ENCODE measurements around the gene NAV2.

Gene NAV2

GRCh38 chr11:20013346-20014066, 300.9 kb downstream of the NAV2 start:
- DNase-seq: no peak

GRCh38 chr11:20014067-20014402, 301.4 kb downstream of the NAV2 start:
- DNase-seq: no peak

- no peak for DNase-seq
Measured at GRCh38 chr11:20015101-20015500, 302.5 kb downstream of the NAV2 start.

- no peak for DNase-seq
Measured at GRCh38 chr11:20015529-20016427, 303.1 kb downstream of the NAV2 start.

GRCh38 chr11:20016526-20016925, 303.9 kb downstream of the NAV2 start:
- no peak for DNase-seq

GRCh38 chr11:20017320-20017719, 304.7 kb downstream of the NAV2 start:
- DNase-seq: no peak

- no peak for DNase-seq
Measured at GRCh38 chr11:20020198-20020597, 307.6 kb downstream of the NAV2 start.

- no peak for DNase-seq
Measured at GRCh38 chr11:20020716-20021115, 308.1 kb downstream of the NAV2 start.

- no peak for DNase-seq
Measured at GRCh38 chr11:20021212-20021611, 308.6 kb downstream of the NAV2 start.

- DNase-seq: no peak
Measured at GRCh38 chr11:20021771-20022362, 309.2 kb downstream of the NAV2 start.

GRCh38 chr11:20022363-20023081, 309.9 kb downstream of the NAV2 start:
- DNase-seq: no peak

- no peak for DNase-seq
Measured at GRCh38 chr11:20023082-20023426, 310.4 kb downstream of the NAV2 start.

GRCh38 chr11:20024172-20024935, 311.7 kb downstream of the NAV2 start:
- DNase-seq: no peak

- DNase-seq: no peak
Measured at GRCh38 chr11:20025332-20025840, 312.7 kb downstream of the NAV2 start.

- DNase-seq: no peak
Measured at GRCh38 chr11:20026629-20027555, 314.3 kb downstream of the NAV2 start.

- DNase-seq: no peak
Measured at GRCh38 chr11:20027556-20028013, 314.9 kb downstream of the NAV2 start.

GRCh38 chr11:20029193-20029592, 316.6 kb downstream of the NAV2 start:
- DNase-seq: no peak

GRCh38 chr11:20030472-20030871, 317.8 kb downstream of the NAV2 start:
- DNase-seq: no peak

- DNase-seq: no peak
Measured at GRCh38 chr11:20031155-20032001, 318.7 kb downstream of the NAV2 start.

- DNase-seq: no peak
Measured at GRCh38 chr11:20032127-20032526, 319.5 kb downstream of the NAV2 start.

Measured in SIG-M5 (cell line).